Ovary (tissue), 9 donors: ENCODE measurements around the gene NAV2. TPM values are rescaled to one million over a fixed set of nuclear protein-coding genes. Genes with fewer than 3 reads are reported as not detected.

Source experiments
- DNase-seq, 5 donors: peaks; one replicate each; pipeline ENCODE4 v3.0.0-alpha.2; 2019 to 2020
- H3K27ac ChIP-seq, 2 donors: fragments of 200-600 bp; one replicate each; pipeline versions ENCODE4 v1.5.1 to v1.8.0; 2019 to 2022
- H3K27me3 ChIP-seq: fragments of 200-600 bp; one replicate; pipeline ENCODE4 v1.8.0; 2022
- H3K36me3 ChIP-seq: fragments of 200-600 bp; sonication (generic); one replicate; pipeline ENCODE4 v1.5.1; 2019
- H3K4me1 ChIP-seq: one replicate; pipeline ENCODE4 v1.8.1; 2013; ENCODE audit warnings: mild to moderate bottlenecking, moderate library complexity; ENCODE audit not compliant: insufficient read depth
- H3K4me3 ChIP-seq: fragments of 200-600 bp; sonication (generic); one replicate; pipeline ENCODE4 v1.5.1; 2017
- H3K9me3 ChIP-seq, 2 donors: fragments of 200-600 bp in 1 of 2; sonication (generic) in 1 of 2; one replicate each; pipeline versions ENCODE4 v1.5.1 to v1.8.1; 2013 to 2019; ENCODE audit warnings: mild to moderate bottlenecking in 1 of 2, moderate library complexity in 1 of 2
- CTCF ChIP-seq, 3 donors: fragments of 450-650 bp in 2 of 3; fragments of 200-600 bp in 1 of 3; IDR thresholded peaks; one replicate each; pipeline versions ENCODE4 v1.5.1 to v1.8.0; 2016 to 2022; ENCODE audit warnings: antibody characterized with exemption in 3 of 3, mild to moderate bottlenecking in 1 of 3
- EP300 ChIP-seq: sonication (generic); formaldehyde crosslinking; IDR thresholded peaks from one replicate; pipeline ENCODE4 v1.6.1; 2017; ENCODE audit warnings: antibody characterized with exemption
- POLR2A ChIP-seq: fragments of 450-650 bp; IDR thresholded peaks from one replicate; pipeline ENCODE4 v1.6.1; 2017; ENCODE audit warnings: antibody characterized with exemption, mild to moderate bottlenecking, moderate library complexity
- WGBS, 3 donors: extraction: QIAGEN DNeasy Blood & Tissue Kit in 1 of 3; methylation state at CpG; one replicate each; pipeline versions ENCODE4 v1.1.5 to v1.1.7; 2013 to 2017; 5-methylcytosine and 5-hydroxymethylcytosine counted together
- intact Hi-C, 4 donors: fragments of 100-400 bp; cut with DNase I; formaldehyde crosslinking; loops; one replicate each; pipeline versions ENCODE4 v1.11.0 to v1.15.1; 2022 to 2023
- polyA plus RNA-seq, 2 donors: library from polyadenylated mRNA; stranded (reverse); fragments of 200-250 nt in 1 of 2; fragments of 350-450 nt in 1 of 2; fragmentation: Illumina TruSeq in 1 of 2; extraction: RNeasy Lipid Tissue Mini Kit (QIAGEN cat#74804) in 1 of 2; gene quantifications; one replicate each; pipeline ENCODE4 v1.2.3, GENCODE V29; 2013 to 2014
- total RNA-seq, 7 donors: library from RNA; depleted of rRNA in 2 of 7; stranded (reverse); fragments of >200 nt in 2 of 7; fragmentation: NEBNext Ultra II Directional in 3 of 7; extraction: Animal tissue kit (Norgen Biotek cat#: 25700) in 3 of 7; gene quantifications; one replicate each; pipeline versions ENCODE4 v1.1.0 to v1.2.4, GENCODE V29; 2016 to 2023
- donor health status: DM: no; HTN: no; CAD: no; lungs with moderate emphysema.
- donor health status: DM: no; HTN: no; CAD: no.
- donor health status: Bipolar disorder and iron deficiency.
- donor health status: DM: yes; HTN: yes; CAD: no.
- donor health status: DM: no; HTN: no; CAD: no.
- donor health status: DM: yes; HTN: yes; CAD: no.

The NAV2 gene
- total and polyA plus RNA-seq, 9 donors: 2.9 to 14.1 (median 7.8) TPM

DNA sequence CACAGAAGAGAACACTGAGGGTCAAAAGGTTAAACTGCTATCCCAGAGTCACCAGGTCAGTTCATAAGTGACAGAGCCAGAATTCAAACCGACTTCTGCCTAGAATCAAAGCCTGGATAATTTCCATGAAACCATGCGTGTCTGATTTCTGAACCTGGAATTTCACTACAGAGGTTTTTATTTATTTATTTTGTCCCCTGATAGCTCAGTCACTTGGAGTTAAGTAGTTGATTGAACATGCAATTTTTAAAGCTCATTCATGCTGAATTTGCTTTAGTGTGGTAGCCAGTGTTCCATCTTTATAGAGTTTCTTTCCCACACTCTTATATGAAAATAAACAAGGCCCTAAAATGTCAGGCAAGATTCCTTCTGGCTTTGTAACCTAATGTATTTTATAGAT lies 93.2 kb downstream of the NAV2 start:
- TF ChIP-seq POLR2A (no peak), CTCF (IDR thresholded peaks at IDR 0.05) (no peak), EP300 (no peak)
- no peak for DNase-seq
- no peak overlapping the region for H3K4me3 ChIP-seq
- no peaks in the 10 kb centered on the region for H3K36me3 ChIP-seq
- peaks cover 2% of the 10 kb centered on the region for H3K4me1 ChIP-seq
- H3K27me3 ChIP-seq: no peaks in the 10 kb centered on the region
- intact Hi-C loops: no loop called here
- no peak overlapping the region for H3K27ac ChIP-seq
- 63 to 68% (median 67%) methylated on average over 2 of the region's 2 CpGs for WGBS, 3 donors
- no peaks in the 10 kb centered on the region for H3K9me3 ChIP-seq

GRCh38 chr11:19806251-19806650 lies 93.6 kb downstream of the NAV2 start:
- intact Hi-C loops: no loop called here
- no peaks in the 10 kb centered on the region for H3K9me3 ChIP-seq
- H3K4me1 ChIP-seq: peaks cover 2% of the 10 kb centered on the region
- DNase-seq: no peak
- no peak for TF ChIP-seq CTCF (IDR thresholded peaks at IDR 0.05)
- no peak for TF ChIP-seq EP300
- TF ChIP-seq POLR2A: no peak
- no peaks in the 10 kb centered on the region for H3K36me3 ChIP-seq
- no peaks in the 10 kb centered on the region for H3K27me3 ChIP-seq
- WGBS, 3 donors: 56 to 64% (median 61%) methylated on average over 2 of the region's 2 CpGs
- no peak overlapping the region for H3K27ac ChIP-seq
- no peak overlapping the region for H3K4me3 ChIP-seq

GRCh38 chr11:19808076-19808911 lies 95.7 kb downstream of the NAV2 start:
- no peak for DNase-seq
- no peaks in the 10 kb centered on the region for H3K9me3 ChIP-seq
- H3K27ac ChIP-seq: no peak overlapping the region
- peaks cover 2% of the 10 kb centered on the region for H3K4me1 ChIP-seq
- TF ChIP-seq CTCF (IDR thresholded peaks at IDR 0.05) (no peak), EP300 (no peak), POLR2A (no peak)
- H3K36me3 ChIP-seq: no peaks in the 10 kb centered on the region
- no peaks in the 10 kb centered on the region for H3K27me3 ChIP-seq
- 91 to 94% (median 94%) methylated on average over 1 of the region's 1 CpG for WGBS, 3 donors
- intact Hi-C loops: no loop called here
- H3K4me3 ChIP-seq: no peak overlapping the region

GRCh38 chr11:19810852-19811251 lies 98.2 kb downstream of the NAV2 start:
- TF ChIP-seq EP300 (no peak), POLR2A (no peak), CTCF (IDR thresholded peaks at IDR 0.05) (no peak)
- H3K4me1 ChIP-seq: peaks cover 2% of the 10 kb centered on the region

More at GRCh38 chr11:19810852-19811251, 98.2 kb downstream of the NAV2 start:
- no peak overlapping the region for H3K4me3 ChIP-seq
- intact Hi-C loops: no loop called here
- no peaks in the 10 kb centered on the region for H3K9me3 ChIP-seq
- no peak for DNase-seq
- no peaks in the 10 kb centered on the region for H3K27me3 ChIP-seq
- H3K27ac ChIP-seq: no peak overlapping the region
- WGBS, 3 donors: 79 to 87% (median 83%) methylated on average over 4 of the region's 4 CpGs
- H3K36me3 ChIP-seq: no peaks in the 10 kb centered on the region
